Tibial artery (tissue), 4 donors: ENCODE data around the gene DTNA.

ENCODE experiments used
- DNase-seq, 2 donors: peaks; one replicate each; pipeline ENCODE4 v3.0.0-alpha.2; 2019
- H3K27ac ChIP-seq, 2 donors: fragments of 200-600 bp; sonication (generic) in 1 of 2; 1 replicate in 1 of 2; 2 replicates in 1 of 2; pipeline ENCODE4 v1.5.1; 2018 to 2019; ENCODE audit warnings: mild to moderate bottlenecking in 1 of 2
- H3K27me3 ChIP-seq, 2 donors: fragments of 200-600 bp; sonication (generic) in 1 of 2; one replicate each; pipeline versions ENCODE4 v1.5.1 to v1.6.0; 2016 to 2019
- H3K36me3 ChIP-seq, 3 donors: fragments of 200-600 bp; sonication (generic) in 2 of 3; one replicate each; pipeline ENCODE4 v1.5.1; 2016 to 2019; ENCODE audit warnings: mild to moderate bottlenecking in 2 of 3
- H3K4me1 ChIP-seq, 4 donors: fragments of 200-600 bp; sonication (generic) in 2 of 4; 1 replicate in 3 of 4; 2 replicates in 1 of 4; pipeline ENCODE4 v1.5.1; 2016 to 2019
- H3K4me3 ChIP-seq, 2 donors: fragments of 200-600 bp; sonication (generic) in 1 of 2; 1 replicate in 1 of 2; 2 replicates in 1 of 2; pipeline ENCODE4 v1.5.1; 2018 to 2019; ENCODE audit warnings: mild to moderate bottlenecking in 2 of 2
- H3K9me3 ChIP-seq, 3 donors: fragments of 200-600 bp; sonication (generic) in 1 of 3; one replicate each; pipeline ENCODE4 v1.5.1; 2016 to 2019
- CTCF ChIP-seq, 2 experiments: fragments of 200-600 bp in 1 of 2; fragments of 450-650 bp in 1 of 2; IDR thresholded peaks; one replicate each; pipeline ENCODE4 v1.5.1; 2017 to 2019; ENCODE audit warnings: antibody characterized with exemption in 2 of 2, mild to moderate bottlenecking in 1 of 2, moderate library complexity in 1 of 2
- intact Hi-C: fragments of 100-400 bp; cut with DNase I; formaldehyde crosslinking; loops from one replicate; pipeline ENCODE4 v1.15.0; 2023; ENCODE audit warnings: low total_unique reads

The DTNA gene

DNA sequence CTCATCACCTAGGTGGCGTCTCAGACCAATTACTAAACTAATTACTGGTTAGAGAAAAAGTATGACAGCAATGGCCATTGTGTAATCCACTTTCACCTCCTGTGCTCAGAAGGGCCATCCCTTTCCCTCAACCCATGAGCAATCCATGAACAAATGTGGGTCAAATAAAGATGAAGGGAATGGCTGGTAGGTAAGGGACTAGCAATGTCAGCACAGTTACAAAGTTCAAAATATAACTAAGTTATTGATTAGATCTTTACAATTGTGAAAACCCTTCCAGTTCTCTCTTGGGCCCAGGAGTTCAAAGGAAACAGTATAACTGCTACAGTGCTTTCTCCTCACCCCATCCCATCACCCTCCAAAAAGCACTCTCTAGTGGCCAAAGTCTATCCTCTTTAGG, 98.3 kb downstream of the DTNA start:
- TF ChIP-seq CTCF (IDR thresholded peaks at IDR 0.05) = no peak
- intact Hi-C loops = no loop called here
- Histone ChIP-seq H3K27ac (no peak overlapping the region), H3K36me3 (peaks cover 13 to 16% (median 15%) of the 10 kb centered on the region in 3 donors), H3K4me3 (no peak overlapping the region), H3K4me1 (peaks cover 0 to 46% (median 6%) of the 10 kb centered on the region in 4 donors), H3K9me3 (no peaks in the 10 kb centered on the region), H3K27me3 (no peaks in the 10 kb centered on the region)
- DNase-seq = no peak

DNA sequence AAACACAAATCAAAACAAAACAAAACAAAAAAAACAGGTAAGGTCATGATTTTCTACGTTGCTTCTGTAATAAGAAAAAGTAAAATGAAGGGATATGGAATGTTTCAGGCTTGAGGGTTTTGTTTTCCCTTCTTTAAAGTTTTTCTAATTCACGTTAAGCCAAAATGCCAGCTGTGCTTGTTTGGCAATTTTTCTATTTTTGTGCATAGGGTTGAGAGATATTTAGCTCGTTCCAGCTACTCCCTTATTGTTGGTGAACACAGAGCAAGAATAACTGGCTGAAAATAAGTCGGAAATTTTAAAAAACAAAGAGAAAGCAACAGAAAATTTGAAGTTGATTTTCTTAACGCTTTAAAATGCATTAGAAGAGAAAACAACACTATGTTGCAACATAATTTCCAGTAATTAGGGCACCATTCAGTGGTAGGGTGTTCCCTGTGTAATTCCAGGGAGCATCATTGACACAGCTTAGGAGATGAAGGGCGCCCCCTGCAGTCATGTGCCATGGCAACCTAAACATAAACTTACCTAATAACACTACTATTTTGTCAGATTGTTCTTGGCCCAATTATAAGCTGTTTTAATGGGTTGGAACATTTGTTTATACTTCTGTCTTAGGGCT, 99.5 kb downstream of the DTNA start:
- peaks cover 0 to 46% (median 6%) of the 10 kb centered on the region in 4 donors for H3K4me1 ChIP-seq
- no peaks in the 10 kb centered on the region for H3K27me3 ChIP-seq
- peaks cover 13 to 16% (median 15%) of the 10 kb centered on the region in 3 donors for H3K36me3 ChIP-seq
- H3K9me3 ChIP-seq = no peaks in the 10 kb centered on the region
- TF ChIP-seq CTCF (IDR thresholded peaks at IDR 0.05) = peak in 1 of 2 experiments; percentile 28
- peak; percentile 67 to 70 for DNase-seq
- H3K4me3 ChIP-seq = no peak overlapping the region
- intact Hi-C loops = no loop called here
- peak overlapping the region; percentile 17 to 34 for H3K27ac ChIP-seq

- H3K27me3 ChIP-seq = no peaks in the 10 kb centered on the region
- no peak for TF ChIP-seq CTCF (IDR thresholded peaks at IDR 0.05)
- H3K4me3 ChIP-seq = no peak overlapping the region
- H3K27ac ChIP-seq = no peak overlapping the region
- no peaks in the 10 kb centered on the region for H3K9me3 ChIP-seq
- intact Hi-C loops = no loop called here
- peaks cover 0 to 1% (median 0%) of the 10 kb centered on the region in 4 donors for H3K4me1 ChIP-seq
- DNase-seq = no peak
- peaks cover 13 to 23% (median 15%) of the 10 kb centered on the region in 3 donors for H3K36me3 ChIP-seq
These were observed 106.1 kb downstream of the DTNA start for GRCh38 chr18:34816183-34816582.

- no peak for DNase-seq
- H3K4me3 ChIP-seq = no peak overlapping the region
- intact Hi-C loops = no loop called here
These were observed 107.5 kb downstream of the DTNA start for GRCh38 chr18:34817636-34818035.

GRCh38 chr18:34818064-34818463, 108.0 kb downstream of the DTNA start:
- Histone ChIP-seq H3K4me3 (no peak overlapping the region), H3K27me3 (no peaks in the 10 kb centered on the region), H3K36me3 (peaks cover under 1 to 9% (median 3%) of the 10 kb centered on the region in 3 donors), H3K27ac (no peak overlapping the region), H3K4me1 (peaks cover 0 to 16% (median 9%) of the 10 kb centered on the region in 4 donors), H3K9me3 (no peaks in the 10 kb centered on the region)
- no peak for TF ChIP-seq CTCF (IDR thresholded peaks at IDR 0.05)
- DNase-seq = no peak
- intact Hi-C loops = no loop called here

More at GRCh38 chr18:34817636-34818035, 107.5 kb downstream of the DTNA start:
- Histone ChIP-seq H3K4me1 (peaks cover 0 to 16% (median 9%) of the 10 kb centered on the region in 4 donors), H3K27me3 (no peaks in the 10 kb centered on the region), H3K9me3 (no peaks in the 10 kb centered on the region), H3K36me3 (peaks cover 4 to 13% (median 8%) of the 10 kb centered on the region in 3 donors), H3K27ac (no peak overlapping the region)
- TF ChIP-seq CTCF (IDR thresholded peaks at IDR 0.05) = no peak
